H1 (cell line): ENCODE measurements around the gene IPO11. TPM values are rescaled to one million over a fixed set of nuclear protein-coding genes. Genes with fewer than 3 reads are reported as not detected.

Experiments
- CTCF ChIA-PET: fragments of 300-600 bp; sonication (Branson Sonifier 250); formaldehyde crosslinking; loops from one replicate; lab custom pipeline; 2021; ENCODE audit not compliant: partially characterized antibody; lab: Charles Lee
- POLR2A ChIA-PET: fragments of 300-600 bp; sonication (Branson Sonifier 250); formaldehyde crosslinking; loops from one replicate; lab custom pipeline; 2021; ENCODE audit warnings: inconsistent platforms; ENCODE audit not compliant: partially characterized antibody; lab: Charles Lee
- DNase-seq, 2 experiments: peaks; one replicate each; pipeline versions ENCODE4 v3.0.0 to v3.0.0-alpha.2; 2010 to 2022; ENCODE audit warnings: low spot score in 2 of 2, low read depth in 1 of 2, mixed read lengths in 1 of 2
- FAIRE-seq: peaks from 2 replicates; lab custom pipeline; 2011; peaks lifted over from hg19 to GRCh38; lab: Jason Lieb, UNC
- H2AFZ ChIP-seq: 2 replicates; pipeline ENCODE4 v1.8.1; 2012; ENCODE audit warnings: low read length, inconsistent platforms
- H2AK5ac ChIP-seq: 2 replicates; pipeline ENCODE4 v1.6.1; 2013; ENCODE audit warnings: low read depth, low read length
- H2BK120ac ChIP-seq: replicated peaks from 2 replicates; pipeline ENCODE3; 2013; ENCODE audit warnings: low read depth, low read length, inconsistent platforms
- H2BK12ac ChIP-seq: 2 replicates; pipeline ENCODE4 v1.6.1; 2013; ENCODE audit warnings: low read depth, low read length
- H2BK15ac ChIP-seq: 2 replicates; pipeline ENCODE4 v1.6.1; 2013; ENCODE audit warnings: low read length
- H2BK20ac ChIP-seq: 2 replicates; pipeline ENCODE4 v1.6.1; 2013; ENCODE audit warnings: low read length
- H2BK5ac ChIP-seq: 2 replicates; pipeline ENCODE4 v1.6.1; 2013; ENCODE audit warnings: low read depth, low read length
- H3K14ac ChIP-seq: 2 replicates; pipeline ENCODE4 v1.6.1; 2013; ENCODE audit warnings: inconsistent platforms; ENCODE audit not compliant: insufficient read length
- H3K18ac ChIP-seq: 2 replicates; pipeline ENCODE4 v1.6.1; 2013; ENCODE audit warnings: low read length; ENCODE audit errors: extremely low read depth
- H3K23ac ChIP-seq: 2 replicates; pipeline ENCODE4 v1.6.1; 2013; ENCODE audit warnings: inconsistent platforms; ENCODE audit not compliant: insufficient read length
- H3K23me2 ChIP-seq: 2 replicates; pipeline ENCODE4 v1.6.1; 2013; ENCODE audit warnings: low read depth, low read length
- H3K27ac ChIP-seq: 2 replicates; pipeline ENCODE4 v1.6.1; 2011; ENCODE audit warnings: low read depth, low read length, inconsistent platforms
- H3K27me3 ChIP-seq, 4 experiments: replicated peaks in 1 of 4; 1 replicate in 1 of 4; 2 replicates in 3 of 4; pipeline versions ENCODE4 v1.6.1 to v1.8.1; 2011 to 2013; ENCODE audit warnings: low read length in 3 of 4, mild to moderate bottlenecking in 3 of 4, inconsistent platforms in 2 of 4, mixed read lengths in 2 of 4, moderate library complexity in 1 of 4; ENCODE audit not compliant: control insufficient read depth in 3 of 4, insufficient read depth in 3 of 4; ENCODE audit errors: extremely low read depth in 1 of 4
- H3K36me3 ChIP-seq, 4 experiments: 2 replicates each; pipeline versions ENCODE4 v1.6.1 to v1.8.1; 2011 to 2013; ENCODE audit warnings: mild to moderate bottlenecking in 4 of 4, low read length in 3 of 4, moderate library complexity in 2 of 4, control low read depth in 1 of 4, inconsistent platforms in 1 of 4; ENCODE audit not compliant: insufficient read depth in 4 of 4, control insufficient read depth in 2 of 4
- H3K4ac ChIP-seq: replicated peaks from 2 replicates; pipeline ENCODE3; 2013; ENCODE audit warnings: low read length, low read depth, mixed read lengths, inconsistent platforms; ENCODE audit not compliant: insufficient read length
- H3K4me1 ChIP-seq, 4 experiments: replicated peaks in 1 of 4; 1 replicate in 1 of 4; 2 replicates in 3 of 4; pipeline versions ENCODE4 v1.6.1 to v1.8.1; 2011 to 2013; ENCODE audit warnings: low read length in 3 of 4, inconsistent platforms in 2 of 4, mixed read lengths in 1 of 4; ENCODE audit not compliant: insufficient read depth in 4 of 4, control insufficient read depth in 3 of 4
- H3K4me2 ChIP-seq, 2 experiments: 2 replicates each; pipeline versions ENCODE4 v1.6.1 to v1.8.1; 2011 to 2013; ENCODE audit warnings: low read depth in 2 of 2, low read length in 2 of 2, control low read depth in 1 of 2, inconsistent platforms in 1 of 2, mild to moderate bottlenecking in 1 of 2; ENCODE audit not compliant: insufficient read depth in 1 of 2
- H3K4me3 ChIP-seq, 4 experiments: fragments of 200-600, 300-600 bp in 1 of 4; sonication (generic), shearing (Covaris generic), sonication (Bioruptor Twin) in 1 of 4; 2 replicates each; pipeline versions ENCODE4 v1.5.1 to v1.8.1; 2011 to 2016; ENCODE audit warnings: low read length in 4 of 4, low read depth in 3 of 4, control low read depth in 2 of 4, inconsistent platforms in 2 of 4, mild to moderate bottlenecking in 2 of 4, mixed read lengths in 1 of 4, moderate library complexity in 1 of 4; ENCODE audit not compliant: insufficient read depth in 2 of 4; ENCODE audit errors: extremely low read depth in 1 of 4
- H3K56ac ChIP-seq: replicated peaks from 2 replicates; pipeline ENCODE3; 2013; ENCODE audit warnings: low read depth, mild to moderate bottlenecking, mixed read lengths, low read length, inconsistent platforms; ENCODE audit not compliant: insufficient read length
- H3K79me1 ChIP-seq: 2 replicates; pipeline ENCODE4 v1.6.1; 2013; ENCODE audit warnings: low read depth, low read length, control low read depth
- H3K79me2 ChIP-seq, 2 experiments: 2 replicates each; pipeline versions ENCODE4 v1.6.1 to v1.8.1; 2012 to 2013; ENCODE audit warnings: low read length in 2 of 2, mild to moderate bottlenecking in 2 of 2, inconsistent platforms in 1 of 2; ENCODE audit not compliant: insufficient read depth in 2 of 2, control insufficient read depth in 1 of 2
- H3K9ac ChIP-seq, 4 experiments: replicated peaks in 1 of 4; 1 replicate in 1 of 4; 2 replicates in 3 of 4; pipeline versions ENCODE4 v1.6.1 to v1.8.1; 2011 to 2013; ENCODE audit warnings: low read depth in 3 of 4, low read length in 3 of 4, control low read depth in 2 of 4, mild to moderate bottlenecking in 2 of 4, moderate library complexity in 2 of 4, inconsistent platforms in 1 of 4; ENCODE audit errors: extremely low read depth in 1 of 4
- H3K9me3 ChIP-seq, 2 experiments: 2 replicates each; pipeline versions ENCODE4 v1.6.1 to v1.8.1; 2012 to 2013; ENCODE audit warnings: mild to moderate bottlenecking in 2 of 2, moderate library complexity in 2 of 2, control low read depth in 1 of 2, inconsistent platforms in 1 of 2, low read depth in 1 of 2, low read length in 1 of 2, mixed read lengths in 1 of 2; ENCODE audit not compliant: insufficient read depth in 2 of 2
- H4K20me1 ChIP-seq, 2 experiments: replicated peaks in 1 of 2; 2 replicates each; pipeline versions ENCODE3 to v1.8.1; 2011 to 2013; ENCODE audit warnings: inconsistent platforms in 2 of 2, low read length in 2 of 2, mild to moderate bottlenecking in 1 of 2; ENCODE audit not compliant: insufficient read depth in 2 of 2, control insufficient read depth in 1 of 2
- H4K5ac ChIP-seq: 2 replicates; pipeline ENCODE4 v1.6.1; 2013; ENCODE audit warnings: low read length, low read depth, mixed read lengths, inconsistent platforms; ENCODE audit not compliant: insufficient read length
- H4K8ac ChIP-seq: 2 replicates; pipeline ENCODE4 v1.8.0; 2013; ENCODE audit warnings: mild to moderate bottlenecking, moderate library complexity, low read length, inconsistent platforms; ENCODE audit not compliant: insufficient read depth; ENCODE audit errors: extremely low read depth
- H4K91ac ChIP-seq: replicated peaks from 2 replicates; pipeline ENCODE3; 2013; ENCODE audit warnings: low read length, mixed read lengths, inconsistent platforms; ENCODE audit not compliant: insufficient read length
- SIRT6 ChIP-seq: IDR thresholded peaks from one replicate; pipeline ENCODE4 v1.7.1; 2012; ENCODE audit warnings: low read length, inconsistent platforms
- TEAD4 ChIP-seq: IDR thresholded peaks from 2 replicates; pipeline ENCODE4 v1.6.1; 2012; ENCODE audit warnings: low read depth, low read length, inconsistent platforms, mixed read lengths
- WGBS, 2 experiments: shearing (Covaris generic) in 1 of 2; methylation state at CpG; one replicate each; pipeline versions ENCODE4 v1.1.6 to v1.1.7; 2013 to 2015; ENCODE audit warnings: low lambda C conversion rate in 2 of 2, mixed read lengths in 2 of 2, inconsistent platforms in 1 of 2, low coverage in 1 of 2, missing lambda C conversion rate in 1 of 2; ENCODE audit not compliant: insufficient replicate concordance in 2 of 2, insufficient coverage in 1 of 2, insufficient read length in 1 of 2; ENCODE audit errors: extremely low coverage in 1 of 2, missing lambda C conversion rate in 1 of 2; 5-methylcytosine and 5-hydroxymethylcytosine counted together
- polyA plus RNA-seq, 7 experiments: library from polyadenylated mRNA; depleted of rRNA in 3 of 7; stranded (reverse) in 5 of 7; unstranded in 2 of 7; fragments of >200 nt in 5 of 7; fragments of 200-250 nt in 2 of 7; gene quantifications; 1 replicate in 5 of 7; 2 replicates in 1 of 7; 4 replicates in 1 of 7; pipeline versions ENCODE4 v1.2.1 to v1.2.3, GENCODE V29; 2011 to 2013; ENCODE audit warnings: missing spikeins in 2 of 7, mixed read lengths in 2 of 7
- total RNA-seq: library from RNA; stranded (reverse); fragmentation: NEBNext Ultra II Directional; extraction: Animal tissue kit (Norgen Biotek cat#: 25700); gene quantifications from 2 replicates; pipeline ENCODE4 v1.2.1, GENCODE V29; 2021

IPO11 gene
- total and polyA plus RNA-seq, 2 of the 8 experiments (the other 6 are each of a cell fraction or from before 2014, with no cell fraction given): 23.6 to 64.4 TPM

- H2BK15ac ChIP-seq: no peak overlapping the region
- H3K4me3 ChIP-seq: no peak overlapping the region
- no peak overlapping the region for H2AK5ac ChIP-seq
- FAIRE-seq: no peak
- no peaks in the 10 kb centered on the region for H3K79me2 ChIP-seq
- WGBS, 2 experiments: 80% methylated on average over 3 of the region's 3 CpGs; no CpG with 5 or more reads in 1 of the 2 experiments
- no peak overlapping the region for H4K8ac ChIP-seq
- H3K18ac ChIP-seq: no peak overlapping the region
- ChIA-PET CTCF (no interaction called here), POLR2A (no interaction called here)
- H3K4me1 ChIP-seq: no peaks in the 10 kb centered on the region
- no peak overlapping the region for H4K91ac ChIP-seq
- TF ChIP-seq SIRT6 (no peak), TEAD4 (no peak)
- H4K20me1 ChIP-seq: no peaks in the 10 kb centered on the region
- no peak overlapping the region for H4K5ac ChIP-seq
- H3K4ac ChIP-seq: no peak overlapping the region
- no peak overlapping the region for H2BK20ac ChIP-seq
- no peak overlapping the region for H2AFZ ChIP-seq
- H2BK120ac ChIP-seq: no peak overlapping the region
- H2BK12ac ChIP-seq: no peak overlapping the region
- DNase-seq: no peak
- H3K79me1 ChIP-seq: no peaks in the 10 kb centered on the region
- no peak overlapping the region for H3K23ac ChIP-seq
- no peak overlapping the region for H3K14ac ChIP-seq
- H3K9me3 ChIP-seq: no peaks in the 10 kb centered on the region
- H3K27ac ChIP-seq: no peak overlapping the region
- H3K9ac ChIP-seq: no peak overlapping the region
- no peak overlapping the region for H3K4me2 ChIP-seq
- no peak overlapping the region for H3K56ac ChIP-seq
- no peaks in the 10 kb centered on the region for H3K36me3 ChIP-seq
- H2BK5ac ChIP-seq: no peak overlapping the region
- no peaks in the 10 kb centered on the region for H3K27me3 ChIP-seq
- H3K23me2 ChIP-seq: no peaks in the 10 kb centered on the region
Observed at GRCh38 chr5:62584391-62584790, 171.8 kb downstream of the IPO11 start.
